Measurements from ENCODE around the gene IER5L.
"Not testable (repeated sequence)": the region's sequence is repeated elsewhere in the genome, so short reads cannot be mapped to it uniquely, and the experiment has no call there.

GRCh38 chr9:129189971-129190370, 11.9 kb upstream of the IER5L start:
- TF ChIP-seq POLR2AphosphoS5 (IDR thresholded peaks at IDR 0.05; ENCODE audit: borderline replicate concordance, low read depth, low read length); EZH2 (IDR thresholded peaks at IDR 0.05): not testable (repeated sequence)

All from SK-N-MC (cell line).